A549 (cell line): ENCODE results near the gene FOS. TPM values are rescaled to one million over a fixed set of nuclear protein-coding genes. Genes with fewer than 3 reads are reported as not detected.

Experiments used
- ATAC-seq, 2 experiments: fragments of 200-7000 bp in 1 of 2; fragments of >200 bp in 1 of 2; cut with Nextera tagmentation in 1 of 2; cut with Tn5 transposase in 1 of 2; 3 replicates each; pipeline versions ENCODE4 v1.8.0 to v1.9.1; 2018 to 2020; ENCODE audit warnings: mild to moderate bottlenecking in 1 of 2, moderate library complexity in 1 of 2
- CTCF ChIA-PET: fragments of 300-600 bp; sonication (Branson Sonifier 250); formaldehyde crosslinking; extraction: SDS; loops from one replicate; lab custom pipeline; 2021; ENCODE audit warnings: antibody characterized with exemption, inconsistent platforms; lab: Yijun Ruan, JAX
- POLR2A ChIA-PET: fragments of 350-600 bp; formaldehyde crosslinking; extraction: SDS; loops from one replicate; lab custom pipeline; 2021; ENCODE audit warnings: antibody characterized with exemption, inconsistent platforms; lab: Yijun Ruan, JAX
- DNase-seq, 2 experiments: peaks; one replicate each; pipeline versions ENCODE4 v3.0.0 to v3.0.0-alpha.2; 2011 to 2016; ENCODE audit warnings: low read depth in 1 of 2, low spot score in 1 of 2
- FAIRE-seq: peaks from 2 replicates; lab custom pipeline; 2011; peaks lifted over from hg19 to GRCh38; lab: Jason Lieb, UNC
- H3K27ac ChIP-seq, 2 experiments: fragments of >200 bp; sonication (Bioruptor Twin); formaldehyde crosslinking; 3 replicates each; pipeline ENCODE4 v1.5.1; 2016 to 2017
- H3K4me1 ChIP-seq: fragments of >200 bp; sonication (Bioruptor Twin); formaldehyde crosslinking; 3 replicates; pipeline ENCODE4 v1.6.1; 2016
- H3K4me2 ChIP-seq: fragments of >200 bp; sonication (Bioruptor Twin); formaldehyde crosslinking; 3 replicates; pipeline ENCODE4 v1.6.1; 2016
- H3K4me3 ChIP-seq: fragments of >200 bp; sonication (Bioruptor Twin); formaldehyde crosslinking; 3 replicates; pipeline ENCODE4 v1.5.1; 2016
- H3K9me3 ChIP-seq: fragments of >200 bp; sonication (Bioruptor Twin); formaldehyde crosslinking; 3 replicates; pipeline ENCODE4 v1.6.1; 2016
- BCL3 ChIP-seq: fragments of >200 bp; sonication (Bioruptor Twin); formaldehyde crosslinking; IDR thresholded peaks from 3 replicates; pipeline ENCODE4 v1.6.1; 2016
- CBX2 ChIP-seq: fragments of 200-600 bp; sonication (generic); IDR thresholded peaks from 2 replicates; pipeline ENCODE4 v1.6.1; 2016; ENCODE audit warnings: low read depth, mild to moderate bottlenecking, borderline replicate concordance
- CHD2 ChIP-seq: fragments of 150-350 bp; IDR thresholded peaks from 2 replicates; pipeline ENCODE4 v1.6.1; 2014; ENCODE audit warnings: low read length; ENCODE audit not compliant: partially characterized antibody
- CTCF ChIP-seq: fragments of >200 bp; sonication (Bioruptor Twin); formaldehyde crosslinking; IDR thresholded peaks from 3 replicates; pipeline ENCODE4 v1.5.1; 2016
- E2F6 ChIP-seq: IDR thresholded peaks from 2 replicates; pipeline ENCODE4 v1.6.1; 2012; ENCODE audit warnings: low read depth, borderline replicate concordance
- EP300 ChIP-seq, 2 experiments: fragments of >200 bp; sonication (Bioruptor Twin); formaldehyde crosslinking; IDR thresholded peaks; 2 replicates in 1 of 2; 3 replicates in 1 of 2; pipeline ENCODE4 v1.6.1; 2016 to 2017
- ESRRA ChIP-seq: fragments of 150-350 bp; IDR thresholded peaks from 2 replicates; pipeline ENCODE4 v1.6.1; 2014; ENCODE audit warnings: mild to moderate bottlenecking, low read length, borderline replicate concordance
- FOSL2 ChIP-seq, 2 experiments: fragments of 450-650 bp in 1 of 2; fragments of >200 bp in 1 of 2; sonication (Bioruptor Twin) in 1 of 2; formaldehyde crosslinking; IDR thresholded peaks; 2 replicates each; pipeline versions ENCODE4 v1.5.0 to v1.6.1; 2016 to 2020; ENCODE audit warnings: mild to moderate bottlenecking in 1 of 2, moderate library complexity in 1 of 2
- HDAC2 ChIP-seq: fragments of 200-600 bp; sonication (generic); IDR thresholded peaks from 2 replicates; pipeline ENCODE4 v1.6.1; 2016
- HES2 ChIP-seq: fragments of >200 bp; sonication (Bioruptor Twin); formaldehyde crosslinking; IDR thresholded peaks from 2 replicates; pipeline ENCODE4 v1.6.1; 2016
- JUN ChIP-seq, 2 experiments: fragments of >200 bp; sonication (Bioruptor Twin); formaldehyde crosslinking; IDR thresholded peaks; 2 replicates in 1 of 2; 3 replicates in 1 of 2; pipeline ENCODE4 v1.6.1; 2016 to 2017
- MAFK ChIP-seq: fragments of 450-650 bp; IDR thresholded peaks from 2 replicates; pipeline ENCODE4 v1.6.1; 2014; ENCODE audit not compliant: partially characterized antibody
- NFE2L2 ChIP-seq: fragments of 150-350 bp; conservative IDR thresholded peaks from 2 replicates; pipeline ENCODE4 v1.6.1; 2014; ENCODE audit warnings: low read length
- PBX3 ChIP-seq: IDR thresholded peaks from 2 replicates; pipeline ENCODE4 v1.6.1; 2012
- POLR2A ChIP-seq: IDR thresholded peaks from 2 replicates; pipeline ENCODE4 v1.6.1; 2012; ENCODE audit warnings: mild to moderate bottlenecking, low read length
- RAD21 ChIP-seq, 2 experiments: fragments of >200 bp in 1 of 2; sonication (Bioruptor Twin) in 1 of 2; formaldehyde crosslinking in 1 of 2; IDR thresholded peaks in 1 of 2; conservative IDR thresholded peaks in 1 of 2; 2 replicates in 1 of 2; 3 replicates in 1 of 2; pipeline ENCODE4 v1.6.1; 2012 to 2018; ENCODE audit warnings: inconsistent platforms in 1 of 2
- RFX5 ChIP-seq: fragments of 450-650 bp; IDR thresholded peaks from 2 replicates; pipeline ENCODE4 v1.7.1; 2014; ENCODE audit warnings: antibody characterized with exemption, mild to moderate bottlenecking, moderate library complexity
- RNF2 ChIP-seq: fragments of 200-600 bp; sonication (generic); IDR thresholded peaks from 2 replicates; pipeline ENCODE4 v1.6.1; 2016; ENCODE audit warnings: low read depth, mild to moderate bottlenecking, antibody characterized with exemption, moderate library complexity, borderline replicate concordance
- SMC3 ChIP-seq: fragments of >200 bp; sonication (Bioruptor Twin); formaldehyde crosslinking; IDR thresholded peaks from 3 replicates; pipeline ENCODE4 v1.6.1; 2018; ENCODE audit warnings: inconsistent platforms
- TFCP2L1 ChIP-seq: fragments of 250-450 bp; sonication (Bioruptor Pico); IDR thresholded peaks from 2 replicates; pipeline ENCODE4 v1.5.0; 2021; ENCODE audit warnings: mild to moderate bottlenecking
- ZC3H11A ChIP-seq: fragments of 450-650 bp; IDR thresholded peaks from 2 replicates; pipeline ENCODE4 v1.6.1; 2014; ENCODE audit warnings: antibody characterized with exemption, mild to moderate bottlenecking
- WGBS: methylation state at CpG from one replicate; pipeline ENCODE4 v1.1.6; 2017; ENCODE audit errors: missing lambda C conversion rate; 5-methylcytosine and 5-hydroxymethylcytosine counted together
- polyA plus RNA-seq, 4 experiments: library from polyadenylated mRNA; depleted of rRNA in 3 of 4; stranded (reverse); fragments of >200 nt; fragmentation: RNase III in 1 of 4; extraction: RNeasy Plus Mini Kit Qiagen cat#74134 plus additional on column Dnase treatment in 1 of 4; gene quantifications; 2 replicates in 3 of 4; 3 replicates in 1 of 4; pipeline ENCODE4 v1.2.3, GENCODE V29; 2011 to 2017

The FOS gene
- polyA plus RNA-seq, 2 of the 4 experiments (the other 2 are of a cell fraction) = 4.2 to 256 TPM

- CTCF ChIA-PET = interaction anchor here (0.7 to 2.8 kb wide), 4 partner anchors 10 to 51 kb away, joined by 3 to 9 read pairs (median 4); no protein-coding TSS in a partner anchor
Measured at GRCh38 chr14:75290851-75291250, 12.2 kb downstream of the FOS start.

GRCh38 chr14:75291331-75291730 is 12.7 kb downstream of the FOS start:
- 0 out of 6 replicates have a peak overlapping the region, but pooled peaks of 1 of the 2 experiments have one; percentile 12 for H3K27ac ChIP-seq
- FAIRE-seq = no peak
- TF ChIP-seq SMC3 = no peak
- no peak for TF ChIP-seq BCL3
- no peak for TF ChIP-seq NFE2L2
- no peak for TF ChIP-seq RFX5
- TF ChIP-seq RAD21 (conservative IDR thresholded peaks at IDR 0.05 in 1 of 2, IDR thresholded peaks at IDR 0.05 in 1 of 2) = no peak
- TF ChIP-seq PBX3 = no peak
- TF ChIP-seq ZC3H11A = no peak
- no peak for TF ChIP-seq CTCF
- no peak for TF ChIP-seq CBX2
- TF ChIP-seq TFCP2L1 = no peak
- TF ChIP-seq JUN (IDR thresholded peaks at IDR 0.05) = no peak
- TF ChIP-seq MAFK = no peak
- TF ChIP-seq ESRRA = no peak
- TF ChIP-seq RNF2 = no peak
- TF ChIP-seq CHD2 = no peak
- no peak for TF ChIP-seq FOSL2 (IDR thresholded peaks at IDR 0.05)
- no peak for TF ChIP-seq FOSL2 (CRISPR knock-in tag; IDR thresholded peaks at IDR 0.05)
- no peak for TF ChIP-seq EP300 (IDR thresholded peaks at IDR 0.05)
- no peak for TF ChIP-seq POLR2A
- TF ChIP-seq E2F6 = no peak
- POLR2A ChIA-PET = no interaction called here
- peaks cover 11% of the 10 kb centered on the region for H3K4me1 ChIP-seq
- H3K4me2 ChIP-seq = no peak overlapping the region
- ATAC-seq = no peak
- CTCF ChIA-PET = interaction anchor here (0.6 to 2.8 kb wide), 3 partner anchors 10 to 166 kb away, joined by 3 to 9 read pairs (median 6); no protein-coding TSS in a partner anchor
- no peak overlapping the region for H3K4me3 ChIP-seq
- WGBS = 78% methylated on average over 5 of the region's 5 CpGs
- no peak for DNase-seq
- no peaks in the 10 kb centered on the region for H3K9me3 ChIP-seq

More at GRCh38 chr14:75290851-75291250, 12.2 kb downstream of the FOS start:
- Histone ChIP-seq H3K9me3 (no peaks in the 10 kb centered on the region), H3K27ac (0 out of 6 replicates have a peak overlapping the region, but pooled peaks of 1 of the 2 experiments have one; percentile 12)
- FAIRE-seq (no peak), DNase-seq (no peak)
- POLR2A ChIA-PET = interaction anchor here (1.7 kb wide), 1 partner anchor 12 kb away, joined by 7 read pairs; the partner anchor contains the start of gene FOS
- TF ChIP-seq HDAC2 = no peak
- TF ChIP-seq NFE2L2 = no peak
- no peak for TF ChIP-seq HES2
- TF ChIP-seq, all 56 proteins: peak for 0
- WGBS = 86% methylated on average over 3 of the region's 3 CpGs
- Histone ChIP-seq H3K4me2 (no peak overlapping the region), H3K4me3 (no peak overlapping the region), H3K4me1 (peaks cover 11% of the 10 kb centered on the region)
- no peak for ATAC-seq
